Measurements from ENCODE around the gene ANK3. TPM values are rescaled to one million over a fixed set of nuclear protein-coding genes. Genes with fewer than 3 reads are reported as not detected.

Gene ANK3
- total and polyA plus RNA-seq, 7 donors = 10.8 to 86.7 (median 42.5) TPM

DNA sequence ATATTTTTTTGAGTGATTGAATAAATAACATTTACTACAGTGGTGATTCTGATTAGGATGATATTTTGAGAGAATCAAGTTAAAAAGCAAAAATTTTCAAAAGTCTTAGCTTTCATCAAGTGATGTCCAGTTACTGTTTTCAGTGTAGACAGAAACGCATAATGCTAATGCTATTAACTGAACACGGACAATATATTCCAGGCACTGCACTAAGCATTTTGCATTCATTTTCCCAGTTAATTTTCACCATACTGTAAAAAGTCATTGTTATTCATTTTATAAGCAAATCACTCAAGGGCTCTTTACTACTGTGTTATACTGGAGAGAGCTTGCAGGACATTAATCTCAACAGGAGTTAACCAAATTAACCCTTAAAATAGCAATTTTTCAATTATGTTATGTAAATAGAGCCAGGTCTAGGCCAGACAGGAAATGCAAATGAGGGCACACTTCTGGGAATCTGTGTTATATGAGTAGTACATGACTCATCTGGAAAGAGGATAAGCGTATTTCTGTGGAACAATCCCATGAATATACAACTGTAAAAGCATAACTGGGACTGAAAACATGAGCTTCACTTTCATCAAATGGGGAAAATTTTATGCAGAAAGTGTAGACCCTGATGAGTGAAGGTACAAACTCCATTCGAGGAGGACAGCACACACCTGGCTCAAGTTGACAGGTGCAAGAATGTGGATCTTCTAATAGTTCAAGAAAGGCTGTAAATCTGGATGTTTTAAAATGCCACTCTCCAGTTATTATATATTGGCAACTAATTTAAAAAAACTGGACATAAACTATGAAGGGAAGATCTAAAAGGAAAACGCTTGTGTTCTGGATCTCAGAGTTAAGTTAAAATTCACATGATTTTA, 75.4 kb downstream of the ANK3 start:
- TF ChIP-seq POLR2AphosphoS5 (IDR thresholded peaks at IDR 0.05) = no peak
- TF ChIP-seq, protein P1, sequence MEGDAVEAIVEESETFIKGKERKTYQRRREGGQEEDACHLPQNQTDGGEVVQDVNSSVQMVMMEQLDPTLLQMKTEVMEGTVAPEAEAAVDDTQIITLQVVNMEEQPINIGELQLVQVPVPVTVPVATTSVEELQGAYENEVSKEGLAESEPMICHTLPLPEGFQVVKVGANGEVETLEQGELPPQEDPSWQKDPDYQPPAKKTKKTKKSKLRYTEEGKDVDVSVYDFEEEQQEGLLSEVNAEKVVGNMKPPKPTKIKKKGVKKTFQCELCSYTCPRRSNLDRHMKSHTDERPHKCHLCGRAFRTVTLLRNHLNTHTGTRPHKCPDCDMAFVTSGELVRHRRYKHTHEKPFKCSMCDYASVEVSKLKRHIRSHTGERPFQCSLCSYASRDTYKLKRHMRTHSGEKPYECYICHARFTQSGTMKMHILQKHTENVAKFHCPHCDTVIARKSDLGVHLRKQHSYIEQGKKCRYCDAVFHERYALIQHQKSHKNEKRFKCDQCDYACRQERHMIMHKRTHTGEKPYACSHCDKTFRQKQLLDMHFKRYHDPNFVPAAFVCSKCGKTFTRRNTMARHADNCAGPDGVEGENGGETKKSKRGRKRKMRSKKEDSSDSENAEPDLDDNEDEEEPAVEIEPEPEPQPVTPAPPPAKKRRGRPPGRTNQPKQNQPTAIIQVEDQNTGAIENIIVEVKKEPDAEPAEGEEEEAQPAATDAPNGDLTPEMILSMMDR (IDR thresholded peaks at IDR 0.05) = no peak
- TF ChIP-seq EP300 (IDR thresholded peaks at IDR 0.05) = no peak
- no peak for TF ChIP-seq POLR2A (IDR thresholded peaks at IDR 0.05)
- no peaks in the 10 kb centered on the region for H3K36me3 ChIP-seq
- H3K27ac ChIP-seq = no peak overlapping the region
- no peak overlapping the region for H3K4me3 ChIP-seq
- intact Hi-C loops (cut with DNase I) = no loop called here
- no peaks in the 10 kb centered on the region for H3K4me1 ChIP-seq
- H3K9me3 ChIP-seq = no peaks in the 10 kb centered on the region
- H3K27me3 ChIP-seq = no peaks in the 10 kb centered on the region
- DNase-seq = no peak
- WGBS, 2 donors = 70 to 79% methylated on average over 5 of the region's 5 CpGs

DNA sequence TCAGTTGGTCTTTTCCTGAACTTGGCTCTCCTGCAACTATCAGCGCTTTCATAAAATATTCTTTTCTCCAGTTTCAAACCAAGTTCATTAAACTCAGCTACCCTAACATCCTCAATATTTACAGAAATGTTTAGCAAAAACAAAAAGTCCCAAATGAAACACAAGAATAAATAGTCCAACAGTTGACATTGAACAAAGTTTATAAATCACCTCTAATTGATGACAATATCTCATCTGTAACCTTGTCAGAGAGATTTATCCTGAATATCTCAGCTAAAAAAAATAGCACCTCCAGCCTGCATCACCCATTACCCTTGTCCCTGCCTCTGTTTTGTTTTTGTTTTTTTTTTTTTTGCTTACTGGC, 76.1 kb downstream of the ANK3 start:
- DNase-seq = no peak
- WGBS, 2 donors = 92 to 95% methylated on average over 1 of the region's 1 CpG
- H3K4me3 ChIP-seq = no peak overlapping the region
- no peaks in the 10 kb centered on the region for H3K27me3 ChIP-seq
- intact Hi-C loops (cut with DNase I) = no loop called here
- H3K27ac ChIP-seq = no peak overlapping the region
- H3K4me1 ChIP-seq = no peaks in the 10 kb centered on the region
- TF ChIP-seq, protein P1 (IDR thresholded peaks at IDR 0.05) = no peak
- TF ChIP-seq POLR2A (IDR thresholded peaks at IDR 0.05) = no peak
- no peak for TF ChIP-seq POLR2AphosphoS5 (IDR thresholded peaks at IDR 0.05)
- no peak for TF ChIP-seq EP300 (IDR thresholded peaks at IDR 0.05)
- H3K9me3 ChIP-seq = no peaks in the 10 kb centered on the region
- no peaks in the 10 kb centered on the region for H3K36me3 ChIP-seq

DNA sequence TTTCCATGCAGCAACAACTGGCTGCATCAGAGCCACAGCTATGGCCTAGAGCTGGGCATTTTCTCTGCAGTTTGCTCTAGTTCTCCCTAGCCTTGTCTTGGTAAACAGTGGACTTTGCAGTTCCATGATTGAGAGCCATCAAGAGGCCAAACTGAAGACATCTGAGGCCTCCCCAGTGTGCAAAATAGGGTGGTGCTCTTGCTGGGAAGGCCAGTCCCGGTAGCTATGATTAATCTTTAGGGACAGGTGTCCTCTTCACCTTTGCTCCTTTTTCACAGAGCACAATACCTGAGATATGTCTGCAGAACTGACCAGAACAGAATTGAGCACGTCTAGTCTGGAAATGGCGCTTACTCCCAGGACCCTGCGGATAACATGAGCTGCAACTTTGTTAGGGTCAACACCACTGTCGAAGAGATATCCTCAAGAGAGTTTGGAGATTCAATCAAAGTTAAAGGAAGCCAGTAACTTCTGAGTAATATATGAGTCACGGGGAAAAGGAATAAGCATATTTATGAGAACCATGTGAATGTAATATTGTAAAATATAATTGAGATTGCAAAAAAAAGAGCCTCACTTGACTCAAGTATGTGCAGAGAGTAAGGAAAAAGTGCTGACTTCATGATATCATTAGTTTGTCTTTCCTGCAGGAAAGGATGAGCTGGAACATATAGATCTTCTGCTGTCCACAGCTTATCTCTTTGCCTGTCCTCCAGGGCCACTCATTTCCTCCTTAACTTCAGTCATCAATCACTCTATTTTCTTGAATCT, 76.7 kb downstream of the ANK3 start:
- intact Hi-C loops (cut with DNase I) = no loop called here
- H3K27ac ChIP-seq = no peak overlapping the region
- WGBS, 2 donors = 80 to 83% methylated on average over 6 of the region's 6 CpGs

DNA sequence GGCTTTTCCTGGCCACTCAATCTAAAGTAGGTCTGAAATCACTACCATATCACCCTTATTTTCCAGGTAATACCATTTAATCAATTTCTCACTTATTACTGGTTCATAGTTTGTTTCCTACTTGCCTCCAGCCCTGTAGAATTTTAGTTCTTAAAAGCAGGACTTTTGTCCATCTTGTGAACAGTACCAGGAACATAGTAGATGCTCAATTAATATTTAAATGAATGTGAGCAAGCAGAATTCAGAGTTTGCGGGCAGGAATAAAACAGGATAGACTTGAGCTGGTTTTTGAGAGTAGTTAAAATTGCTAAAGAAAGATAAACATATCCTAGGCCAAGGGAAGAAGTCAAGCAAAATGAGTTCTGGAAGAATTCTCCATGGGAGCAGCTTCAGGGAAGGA, 77.9 kb downstream of the ANK3 start:
- Histone ChIP-seq H3K27me3 (no peaks in the 10 kb centered on the region), H3K9me3 (no peaks in the 10 kb centered on the region), H3K27ac (no peak overlapping the region), H3K36me3 (no peaks in the 10 kb centered on the region), H3K4me3 (no peak overlapping the region), H3K4me1 (no peaks in the 10 kb centered on the region)
- DNase-seq = no peak
- TF ChIP-seq POLR2AphosphoS5 (IDR thresholded peaks at IDR 0.05) = no peak
- no peak for TF ChIP-seq POLR2A (IDR thresholded peaks at IDR 0.05)
- TF ChIP-seq EP300 (IDR thresholded peaks at IDR 0.05) = no peak
- TF ChIP-seq, protein P1 (IDR thresholded peaks at IDR 0.05) = no peak
- WGBS, 2 donors = 98 to 99% methylated on average over 1 of the region's 1 CpG
- intact Hi-C loops (cut with DNase I) = no loop called here

More for the DNA sequence above, 76.7 kb downstream of the ANK3 start:
- DNase-seq = no peak
- Histone ChIP-seq H3K4me1 (no peaks in the 10 kb centered on the region), H3K9me3 (no peaks in the 10 kb centered on the region), H3K27me3 (no peaks in the 10 kb centered on the region), H3K36me3 (no peaks in the 10 kb centered on the region), H3K4me3 (no peak overlapping the region)
- TF ChIP-seq EP300 (IDR thresholded peaks at IDR 0.05) (no peak), POLR2A (IDR thresholded peaks at IDR 0.05) (no peak), POLR2AphosphoS5 (IDR thresholded peaks at IDR 0.05) (no peak)
- TF ChIP-seq, protein P1 (IDR thresholded peaks at IDR 0.05) = no peak

Data from sigmoid colon (tissue), 7 donors.